K562 (cell line): ENCODE results near the gene TIMM44. TPM values are rescaled to one million over a fixed set of nuclear protein-coding genes. Genes with fewer than 3 reads are reported as not detected.
A peak's percentile ranks its signal among the peaks of the same experiment; 100 is the strongest.

Experiments
- HMGXB4 ChIP-seq: sonication (generic); formaldehyde crosslinking; IDR thresholded peaks from 2 replicates; pipeline ENCODE4 v1.8.1; 2023; ENCODE audit warnings: mild to moderate bottlenecking, missing genetic modification reagents
- RAD21 ChIP-seq, 2 experiments: fragments of 250-450 bp in 1 of 2; fragments of 450-650 bp in 1 of 2; sonication (Bioruptor Pico) in 1 of 2; formaldehyde crosslinking in 1 of 2; IDR thresholded peaks in 1 of 2; conservative IDR thresholded peaks in 1 of 2; 2 replicates each; pipeline versions ENCODE4 v1.4.0 to v1.8.0; 2020 to 2022; ENCODE audit warnings: mild to moderate bottlenecking in 2 of 2, moderate library complexity in 1 of 2
- ZNF518B ChIP-seq: fragments of 250-450 bp; sonication (Bioruptor Pico); IDR thresholded peaks from 2 replicates; pipeline ENCODE4 v1.5.0; 2021; ENCODE audit warnings: mild to moderate bottlenecking, moderate library complexity
- ZNF740 ChIP-seq, 3 experiments: fragments of 200-800 bp in 1 of 3; sonication (Bioruptor generic) in 1 of 3; sonication (generic) in 1 of 3; formaldehyde crosslinking in 1 of 3; IDR thresholded peaks; 2 replicates each; pipeline versions ENCODE4 v1.6.1 to v1.8.0; 2016 to 2022; ENCODE audit warnings: mild to moderate bottlenecking in 2 of 3, missing compliant biosample characterization in 2 of 3, missing genetic modification characterization in 2 of 3, missing genetic modification reagents in 1 of 3
- polyA plus RNA-seq, 8 experiments: library from polyadenylated mRNA; depleted of rRNA in 4 of 8; stranded (reverse) in 5 of 8; unstranded in 3 of 8; fragments of >200 nt; fragmentation: Nextera tagmentation in 2 of 8; fragmentation: Illumina TruSeq in 1 of 8; extraction: Ambion mirVana in 2 of 8; extraction: Trizol in 1 of 8; gene quantifications; 2 replicates each; pipeline versions ENCODE4 v1.2.1 to v1.2.3, GENCODE V29; 2011 to 2014; ENCODE audit warnings: inconsistent platforms in 1 of 8, missing spikeins in 1 of 8
- total RNA-seq, 7 experiments: library from RNA; depleted of rRNA in 6 of 7; stranded (reverse); fragments of >200 nt in 6 of 7; fragmentation: Illumina TruSeq in 2 of 7; extraction: Trizol in 2 of 7; gene quantifications; 2 replicates each; pipeline versions ENCODE4 v1.2.1 to v1.2.3, GENCODE V29; 2011 to 2021; ENCODE audit warnings: low replicate concordance in 1 of 7

Gene TIMM44
- total and polyA plus RNA-seq, 9 of the 15 experiments (the other 6 are each of a cell fraction or from before 2014, with no cell fraction given), result 10.3 to 231 (median 89.3) TPM

- no peak for TF ChIP-seq ZNF518B (CRISPR knock-in tag)
- no peak for TF ChIP-seq RAD21 (CRISPR knock-in tag; conservative IDR thresholded peaks at IDR 0.05 in 1 of 2, IDR thresholded peaks at IDR 0.05 in 1 of 2)
- no peak for TF ChIP-seq ZNF740 (CRISPR knock-in tag; IDR thresholded peaks at IDR 0.05)
- 0 out of 4 replicates have a peak, but pooled peaks of 1 of the 2 experiments have one; percentile 9 for TF ChIP-seq ZNF740 (tag; IDR thresholded peaks at IDR 0.05)
- TF ChIP-seq HMGXB4 (CRISPR knock-in tag), result 0 out of 2 replicates have a peak, but pooled peaks have one; percentile 1
Measured at GRCh38 chr19:7888826-7889217, 54.6 kb downstream of the TIMM44 start (continued).
